ENCODE data around the gene BCOR.

BCOR gene

GRCh38 chrX:40037367-40037766 lies 60.4 kb downstream of the BCOR start:
- no peak for TF ChIP-seq CTCF (IDR thresholded peaks at IDR 0.05; ENCODE audit: low read depth, low read length, missing control alignments)
- in situ Hi-C loops (cut with HindIII; ENCODE audit: low sequenced_read_pairs): no loop called here
- no peak overlapping the region for H3K4me3 ChIP-seq (ENCODE audit: low read depth, low read length)
- no peak for DNase-seq (ENCODE audit: low read depth)

- TF ChIP-seq CTCF (IDR thresholded peaks at IDR 0.05; ENCODE audit: low read depth, low read length, missing control alignments): no peak
- DNase-seq (ENCODE audit: low read depth): no peak
- in situ Hi-C loops (cut with HindIII; ENCODE audit: low sequenced_read_pairs): no loop called here
- H3K4me3 ChIP-seq (ENCODE audit: low read depth, low read length): no peak overlapping the region
These were observed 62.0 kb downstream of the BCOR start for GRCh38 chrX:40035726-40036125.

GRCh38 chrX:40031911-40032310 lies 65.8 kb downstream of the BCOR start:
- TF ChIP-seq CTCF (IDR thresholded peaks at IDR 0.05; ENCODE audit: low read depth, low read length, missing control alignments): no peak
- DNase-seq (ENCODE audit: low read depth): no peak
- no peak overlapping the region for H3K4me3 ChIP-seq (ENCODE audit: low read depth, low read length)
- in situ Hi-C loops (cut with HindIII; ENCODE audit: low sequenced_read_pairs): no loop called here

- no peak overlapping the region for H3K4me3 ChIP-seq (ENCODE audit: low read depth, low read length)
- in situ Hi-C loops (cut with HindIII; ENCODE audit: low sequenced_read_pairs): no loop called here
- no peak for TF ChIP-seq CTCF (IDR thresholded peaks at IDR 0.05; ENCODE audit: low read depth, low read length, missing control alignments)
These were observed 67.6 kb downstream of the BCOR start for GRCh38 chrX:40030205-40030604.

GRCh38 chrX:40022421-40022820 lies 75.3 kb downstream of the BCOR start:
- no peak for DNase-seq (ENCODE audit: low read depth)
- no peak overlapping the region for H3K4me3 ChIP-seq (ENCODE audit: low read depth, low read length)
- TF ChIP-seq CTCF (IDR thresholded peaks at IDR 0.05; ENCODE audit: low read depth, low read length, missing control alignments): no peak
- in situ Hi-C loops (cut with HindIII; ENCODE audit: low sequenced_read_pairs): no loop called here

More at GRCh38 chrX:40030205-40030604, 67.6 kb downstream of the BCOR start:
- no peak for DNase-seq (ENCODE audit: low read depth)

- in situ Hi-C loops (cut with HindIII; ENCODE audit: low sequenced_read_pairs): no loop called here
- no peak overlapping the region for H3K4me3 ChIP-seq (ENCODE audit: low read depth, low read length)
- TF ChIP-seq CTCF (IDR thresholded peaks at IDR 0.05; ENCODE audit: low read depth, low read length, missing control alignments): no peak
- no peak for DNase-seq (ENCODE audit: low read depth)
These were observed 76.1 kb downstream of the BCOR start for GRCh38 chrX:40021647-40022046.

GRCh38 chrX:40019541-40019940 lies 78.2 kb downstream of the BCOR start:
- DNase-seq (ENCODE audit: low read depth): no peak
- TF ChIP-seq CTCF (IDR thresholded peaks at IDR 0.05; ENCODE audit: low read depth, low read length, missing control alignments): no peak
- in situ Hi-C loops (cut with HindIII; ENCODE audit: low sequenced_read_pairs): no loop called here

More at GRCh38 chrX:40019541-40019940, 78.2 kb downstream of the BCOR start:
- no peak overlapping the region for H3K4me3 ChIP-seq (ENCODE audit: low read depth, low read length)
